Erythroblast (primary cell): Measurements from ENCODE around the gene SCUBE2.

Experiments used
- DNase-seq, 2 experiments: peaks; one replicate each; lab custom pipeline; 2025; lab: John Stamatoyannopoulos, UW
- GATA1 ChIP-seq: IDR thresholded peaks from 2 replicates; pipeline ENCODE4 v1.6.1; 2011; ENCODE audit warnings: low read depth, mild to moderate bottlenecking, control low read depth, low read length, moderate library complexity
- POLR2A ChIP-seq: IDR thresholded peaks from 2 replicates; pipeline ENCODE4 v1.6.1; 2011; ENCODE audit warnings: mild to moderate bottlenecking, low read length

Gene SCUBE2

GRCh38 chr11:9095421-9095820 lies 4.0 kb upstream of the SCUBE2 start:
- DNase-seq, result peak in 1 of 2 experiments; percentile 23
- TF ChIP-seq POLR2A, result no peak

- TF ChIP-seq POLR2A (no peak), GATA1 (no peak)
- no peak for DNase-seq
These were observed 3.0 kb upstream of the SCUBE2 start for GRCh38 chr11:9094420-9094819.

- DNase-seq, result peak in 1 of 2 experiments; percentile 6
- TF ChIP-seq GATA1 (no peak), POLR2A (no peak)
These were observed 1.7 kb upstream of the SCUBE2 start for GRCh38 chr11:9092853-9093778.

GRCh38 chr11:9092072-9092471 lies 673 bp upstream of the SCUBE2 start:
- no peak for DNase-seq
- no peak for TF ChIP-seq GATA1
- TF ChIP-seq POLR2A, result no peak

- no peak for TF ChIP-seq GATA1
- TF ChIP-seq POLR2A, result no peak
- no peak for DNase-seq
These were observed 833 bp downstream of the SCUBE2 start for GRCh38 chr11:9090488-9091043.

- DNase-seq, result no peak
- TF ChIP-seq POLR2A (no peak), GATA1 (no peak)
These were observed 1.8 kb downstream of the SCUBE2 start for GRCh38 chr11:9089636-9090035.

- TF ChIP-seq POLR2A, result no peak
- TF ChIP-seq GATA1, result no peak
- no peak for DNase-seq
These were observed 2.3 kb downstream of the SCUBE2 start for GRCh38 chr11:9089061-9089460.

- DNase-seq, result no peak
- TF ChIP-seq POLR2A (no peak), GATA1 (no peak)
These were observed 8.8 kb downstream of the SCUBE2 start for GRCh38 chr11:9082575-9082974.

- TF ChIP-seq GATA1, result no peak
- no peak for TF ChIP-seq POLR2A
- no peak for DNase-seq
These were observed 10.2 kb downstream of the SCUBE2 start for GRCh38 chr11:9081153-9081552.

- no peak for DNase-seq
- no peak for TF ChIP-seq GATA1
- TF ChIP-seq POLR2A, result no peak
These were observed 13.0 kb downstream of the SCUBE2 start for GRCh38 chr11:9078113-9079086.

- TF ChIP-seq GATA1, result no peak
- no peak for DNase-seq
These were observed 14.2 kb downstream of the SCUBE2 start for GRCh38 chr11:9077164-9077563.

- TF ChIP-seq POLR2A, result no peak
- no peak for TF ChIP-seq GATA1
- DNase-seq, result no peak
These were observed 14.7 kb downstream of the SCUBE2 start for GRCh38 chr11:9076661-9077060.

- TF ChIP-seq GATA1 (no peak), POLR2A (no peak)
- no peak for DNase-seq
These were observed 15.4 kb downstream of the SCUBE2 start for GRCh38 chr11:9076046-9076445.
